ENCODE measurements around the gene ADISSP.

DNA sequence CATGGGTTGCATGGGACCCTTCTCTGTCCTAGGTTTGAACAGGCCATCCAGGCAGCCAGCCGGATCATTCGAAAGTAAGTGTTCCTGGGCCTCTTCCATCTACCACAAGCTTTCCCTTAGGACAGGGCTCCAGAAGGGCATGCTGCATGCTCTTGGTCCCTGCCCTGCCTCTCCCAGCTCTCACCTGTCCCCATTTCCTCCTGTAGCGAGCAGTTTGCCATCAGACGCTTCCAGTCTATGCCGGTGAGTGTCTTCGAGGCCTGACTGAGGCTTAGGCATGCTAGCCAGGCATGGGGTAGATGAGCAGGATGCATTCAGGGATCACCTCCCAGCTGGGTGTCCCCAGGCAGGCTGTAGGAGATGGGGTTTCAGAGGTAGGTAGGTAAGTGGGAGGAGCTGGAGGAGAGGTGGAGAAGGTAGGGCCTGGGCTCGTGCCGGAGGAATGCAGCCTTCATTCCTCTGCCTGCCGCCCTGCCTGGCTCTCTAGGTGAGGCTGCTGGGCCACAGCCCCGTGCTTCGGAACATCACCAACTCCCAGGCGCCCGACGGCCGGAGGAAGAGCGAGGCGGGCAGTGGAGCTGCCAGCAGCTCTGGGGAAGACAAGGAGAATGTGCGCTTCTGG, 32.8 kb upstream of the ADISSP start:
- TF ChIP-seq CTCF (IDR thresholded peaks at IDR 0.05) (no peak), POLR2A (IDR thresholded peaks at IDR 0.05) (no peak)

Measured in heart left ventricle (tissue), 13 donors.